ENCODE measurements around the gene ANKRD35.

DNA sequence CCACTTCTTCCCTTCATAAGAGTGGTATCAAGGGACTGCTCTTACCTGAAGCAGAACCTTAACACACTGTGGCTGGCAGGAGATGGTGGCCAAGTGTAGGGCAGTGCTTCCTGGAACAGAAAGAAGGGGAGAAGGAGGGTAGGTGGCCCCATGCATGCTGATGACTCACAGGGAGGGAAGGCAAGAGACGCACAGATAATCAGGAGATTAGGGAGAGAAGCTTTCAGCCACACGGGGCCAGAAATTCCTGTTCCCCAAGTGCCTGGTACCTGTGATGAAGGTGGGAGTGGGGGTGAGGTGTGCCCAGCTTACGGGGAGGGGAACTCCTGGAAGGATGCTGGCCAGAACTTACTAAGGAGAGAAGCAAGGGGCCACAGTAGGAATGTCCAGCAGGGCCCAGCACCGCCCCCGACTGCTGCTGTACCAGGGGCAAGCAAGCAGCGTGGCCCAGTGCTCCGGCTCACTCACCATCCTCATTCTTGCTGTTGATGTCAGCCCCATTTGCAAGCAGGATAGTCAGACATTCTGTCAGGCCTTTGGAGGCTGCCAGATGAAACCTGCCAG is 7.7 kb downstream of the ANKRD35 start:
- TF ChIP-seq, protein P1, sequence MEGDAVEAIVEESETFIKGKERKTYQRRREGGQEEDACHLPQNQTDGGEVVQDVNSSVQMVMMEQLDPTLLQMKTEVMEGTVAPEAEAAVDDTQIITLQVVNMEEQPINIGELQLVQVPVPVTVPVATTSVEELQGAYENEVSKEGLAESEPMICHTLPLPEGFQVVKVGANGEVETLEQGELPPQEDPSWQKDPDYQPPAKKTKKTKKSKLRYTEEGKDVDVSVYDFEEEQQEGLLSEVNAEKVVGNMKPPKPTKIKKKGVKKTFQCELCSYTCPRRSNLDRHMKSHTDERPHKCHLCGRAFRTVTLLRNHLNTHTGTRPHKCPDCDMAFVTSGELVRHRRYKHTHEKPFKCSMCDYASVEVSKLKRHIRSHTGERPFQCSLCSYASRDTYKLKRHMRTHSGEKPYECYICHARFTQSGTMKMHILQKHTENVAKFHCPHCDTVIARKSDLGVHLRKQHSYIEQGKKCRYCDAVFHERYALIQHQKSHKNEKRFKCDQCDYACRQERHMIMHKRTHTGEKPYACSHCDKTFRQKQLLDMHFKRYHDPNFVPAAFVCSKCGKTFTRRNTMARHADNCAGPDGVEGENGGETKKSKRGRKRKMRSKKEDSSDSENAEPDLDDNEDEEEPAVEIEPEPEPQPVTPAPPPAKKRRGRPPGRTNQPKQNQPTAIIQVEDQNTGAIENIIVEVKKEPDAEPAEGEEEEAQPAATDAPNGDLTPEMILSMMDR (IDR thresholded peaks at IDR 0.05 in 2 of 3, conservative IDR thresholded peaks at IDR 0.05 in 1 of 3; ENCODE audit: borderline replicate concordance in 1 of 3, insufficient read depth in 1 of 3, low read depth in 2 of 3, low read length in 2 of 3) = no peak
- TF ChIP-seq POLR2A (IDR thresholded peaks at IDR 0.05; ENCODE audit: borderline replicate concordance, extremely low read depth, insufficient read depth, insufficient read length) (no peak), RAD21 (IDR thresholded peaks at IDR 0.05; ENCODE audit: low read depth) (no peak), JUND (IDR thresholded peaks at IDR 0.05) (no peak), EZH2 (IDR thresholded peaks at IDR 0.05) (no peak)
- TF ChIP-seq, protein P2, sequence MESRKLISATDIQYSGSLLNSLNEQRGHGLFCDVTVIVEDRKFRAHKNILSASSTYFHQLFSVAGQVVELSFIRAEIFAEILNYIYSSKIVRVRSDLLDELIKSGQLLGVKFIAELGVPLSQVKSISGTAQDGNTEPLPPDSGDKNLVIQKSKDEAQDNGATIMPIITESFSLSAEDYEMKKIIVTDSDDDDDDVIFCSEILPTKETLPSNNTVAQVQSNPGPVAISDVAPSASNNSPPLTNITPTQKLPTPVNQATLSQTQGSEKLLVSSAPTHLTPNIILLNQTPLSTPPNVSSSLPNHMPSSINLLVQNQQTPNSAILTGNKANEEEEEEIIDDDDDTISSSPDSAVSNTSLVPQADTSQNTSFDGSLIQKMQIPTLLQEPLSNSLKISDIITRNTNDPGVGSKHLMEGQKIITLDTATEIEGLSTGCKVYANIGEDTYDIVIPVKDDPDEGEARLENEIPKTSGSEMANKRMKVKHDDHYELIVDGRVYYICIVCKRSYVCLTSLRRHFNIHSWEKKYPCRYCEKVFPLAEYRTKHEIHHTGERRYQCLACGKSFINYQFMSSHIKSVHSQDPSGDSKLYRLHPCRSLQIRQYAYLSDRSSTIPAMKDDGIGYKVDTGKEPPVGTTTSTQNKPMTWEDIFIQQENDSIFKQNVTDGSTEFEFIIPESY (IDR thresholded peaks at IDR 0.05; ENCODE audit: extremely low read depth, insufficient replicate concordance, low read length) = no peak
- TF ChIP-seq, protein P3, sequence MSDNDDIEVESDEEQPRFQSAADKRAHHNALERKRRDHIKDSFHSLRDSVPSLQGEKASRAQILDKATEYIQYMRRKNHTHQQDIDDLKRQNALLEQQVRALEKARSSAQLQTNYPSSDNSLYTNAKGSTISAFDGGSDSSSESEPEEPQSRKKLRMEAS (IDR thresholded peaks at IDR 0.05) = no peak
- TF ChIP-seq, protein P4, sequence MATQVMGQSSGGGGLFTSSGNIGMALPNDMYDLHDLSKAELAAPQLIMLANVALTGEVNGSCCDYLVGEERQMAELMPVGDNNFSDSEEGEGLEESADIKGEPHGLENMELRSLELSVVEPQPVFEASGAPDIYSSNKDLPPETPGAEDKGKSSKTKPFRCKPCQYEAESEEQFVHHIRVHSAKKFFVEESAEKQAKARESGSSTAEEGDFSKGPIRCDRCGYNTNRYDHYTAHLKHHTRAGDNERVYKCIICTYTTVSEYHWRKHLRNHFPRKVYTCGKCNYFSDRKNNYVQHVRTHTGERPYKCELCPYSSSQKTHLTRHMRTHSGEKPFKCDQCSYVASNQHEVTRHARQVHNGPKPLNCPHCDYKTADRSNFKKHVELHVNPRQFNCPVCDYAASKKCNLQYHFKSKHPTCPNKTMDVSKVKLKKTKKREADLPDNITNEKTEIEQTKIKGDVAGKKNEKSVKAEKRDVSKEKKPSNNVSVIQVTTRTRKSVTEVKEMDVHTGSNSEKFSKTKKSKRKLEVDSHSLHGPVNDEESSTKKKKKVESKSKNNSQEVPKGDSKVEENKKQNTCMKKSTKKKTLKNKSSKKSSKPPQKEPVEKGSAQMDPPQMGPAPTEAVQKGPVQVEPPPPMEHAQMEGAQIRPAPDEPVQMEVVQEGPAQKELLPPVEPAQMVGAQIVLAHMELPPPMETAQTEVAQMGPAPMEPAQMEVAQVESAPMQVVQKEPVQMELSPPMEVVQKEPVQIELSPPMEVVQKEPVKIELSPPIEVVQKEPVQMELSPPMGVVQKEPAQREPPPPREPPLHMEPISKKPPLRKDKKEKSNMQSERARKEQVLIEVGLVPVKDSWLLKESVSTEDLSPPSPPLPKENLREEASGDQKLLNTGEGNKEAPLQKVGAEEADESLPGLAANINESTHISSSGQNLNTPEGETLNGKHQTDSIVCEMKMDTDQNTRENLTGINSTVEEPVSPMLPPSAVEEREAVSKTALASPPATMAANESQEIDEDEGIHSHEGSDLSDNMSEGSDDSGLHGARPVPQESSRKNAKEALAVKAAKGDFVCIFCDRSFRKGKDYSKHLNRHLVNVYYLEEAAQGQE (IDR thresholded peaks at IDR 0.05; ENCODE audit: low read depth) = no peak

Measured in HCT116 (cell line).